IMR-90 (cell line): ENCODE data around the gene ANKRD44. TPM values are rescaled to one million over a fixed set of nuclear protein-coding genes. Genes with fewer than 3 reads are reported as not detected.

Experiments
- ATAC-seq: fragments of 200-7000 bp; cut with Tn5 transposase; 2 replicates; pipeline ENCODE4 v1.9.1; 2020; ENCODE audit warnings: low read depth, mild to moderate bottlenecking, moderate library complexity
- BruUV-seq: library from RNA; stranded (reverse); fragments of 400-500 nt; replicated peaks from 2 replicates; lab custom pipeline; 2021; lab: Mats Ljungman, UMichigan
- CTCF ChIA-PET: fragments of 300-600 bp; formaldehyde crosslinking; extraction: SDS; loops from one replicate; lab custom pipeline; 2021; ENCODE audit warnings: antibody characterized with exemption; lab: Yijun Ruan, JAX
- POLR2A ChIA-PET: fragments of 300-600 bp; sonication (Branson Sonifier 250); formaldehyde crosslinking; loops from one replicate; lab custom pipeline; 2022; ENCODE audit warnings: antibody characterized with exemption; ENCODE audit not compliant: unreplicated experiment; lab: Charles Lee
- DNase-seq: peaks from one replicate; pipeline ENCODE4 v3.0.0; 2013
- H2AFZ ChIP-seq: replicated peaks from 2 replicates; pipeline ENCODE3; 2013; ENCODE audit warnings: low read length, mild to moderate bottlenecking; ENCODE audit not compliant: poor library complexity
- H2AK5ac ChIP-seq: 2 replicates; pipeline ENCODE4 v1.6.1; 2013; ENCODE audit warnings: low read depth, low read length, inconsistent platforms
- H2AK9ac ChIP-seq: replicated peaks from 2 replicates; pipeline ENCODE3; 2013; ENCODE audit warnings: mild to moderate bottlenecking, low read depth, low read length, moderate library complexity; ENCODE audit not compliant: poor library complexity
- H2BK120ac ChIP-seq: 2 replicates; pipeline ENCODE4 v1.6.1; 2013; ENCODE audit warnings: low read depth, low read length, inconsistent platforms
- H2BK15ac ChIP-seq: 3 replicates; pipeline ENCODE4 v1.6.1; 2013; ENCODE audit warnings: low read depth, low read length, inconsistent platforms
- H2BK20ac ChIP-seq: 2 replicates; pipeline ENCODE4 v1.6.1; 2013; ENCODE audit warnings: low read depth, mild to moderate bottlenecking, inconsistent platforms, low read length, moderate library complexity
- H2BK5ac ChIP-seq: 2 replicates; pipeline ENCODE4 v1.6.1; 2013; ENCODE audit warnings: mild to moderate bottlenecking, low read depth, low read length, inconsistent platforms; ENCODE audit not compliant: poor library complexity, severe bottlenecking
- H3K14ac ChIP-seq: replicated peaks from 2 replicates; pipeline ENCODE4 v1.6.1; 2013; ENCODE audit warnings: low read depth, low read length, inconsistent platforms
- H3K18ac ChIP-seq: 2 replicates; pipeline ENCODE4 v1.6.1; 2013; ENCODE audit warnings: low read depth, low read length, control low read depth
- H3K23ac ChIP-seq: 2 replicates; pipeline ENCODE4 v1.6.1; 2013; ENCODE audit warnings: low read depth, low read length, inconsistent platforms
- H3K27ac ChIP-seq: 2 replicates; pipeline ENCODE4 v1.5.1; 2013; ENCODE audit warnings: mild to moderate bottlenecking, control low read depth, low read length; ENCODE audit not compliant: insufficient read depth
- H3K27me3 ChIP-seq: 2 replicates; pipeline ENCODE4 v1.6.1; 2013; ENCODE audit warnings: low read length; ENCODE audit not compliant: control insufficient read depth, insufficient read depth
- H3K36me3 ChIP-seq: 2 replicates; pipeline ENCODE4 v1.6.1; 2013; ENCODE audit warnings: low read length, mixed read lengths; ENCODE audit not compliant: control insufficient read depth, insufficient read depth
- H3K4ac ChIP-seq: 2 replicates; pipeline ENCODE4 v1.6.1; 2013; ENCODE audit warnings: low read depth, low read length, inconsistent platforms
- H3K4me1 ChIP-seq: 2 replicates; pipeline ENCODE4 v1.6.1; 2013; ENCODE audit warnings: low read length, mixed read lengths; ENCODE audit not compliant: control insufficient read depth, insufficient read depth
- H3K4me2 ChIP-seq: 2 replicates; pipeline ENCODE4 v1.6.1; 2013; ENCODE audit warnings: low read depth, mild to moderate bottlenecking, control low read depth, low read length, moderate library complexity
- H3K4me3 ChIP-seq: 2 replicates; pipeline ENCODE4 v1.5.1; 2013; ENCODE audit warnings: low read depth, mild to moderate bottlenecking, control low read depth, low read length, moderate library complexity; ENCODE audit not compliant: insufficient read depth
- H3K56ac ChIP-seq: 2 replicates; pipeline ENCODE4 v1.6.1; 2013; ENCODE audit warnings: low read length, inconsistent platforms; ENCODE audit not compliant: insufficient read depth; ENCODE audit errors: extremely low read depth
- H3K79me1 ChIP-seq, 2 experiments: 2 replicates each; pipeline ENCODE4 v1.6.1; 2013; ENCODE audit warnings: low read length in 2 of 2, inconsistent platforms in 1 of 2, low read depth in 1 of 2
- H3K9ac ChIP-seq: 2 replicates; pipeline ENCODE4 v1.6.1; 2013; ENCODE audit warnings: low read depth, low read length, control low read depth
- H3K9me1 ChIP-seq: 2 replicates; pipeline ENCODE4 v1.6.1; 2013; ENCODE audit warnings: low read length, inconsistent platforms; ENCODE audit not compliant: insufficient read depth
- H3K9me3 ChIP-seq: 2 replicates; pipeline ENCODE4 v1.6.1; 2013; ENCODE audit warnings: low read length; ENCODE audit not compliant: control insufficient read depth, insufficient read depth
- H4K20me1 ChIP-seq: 2 replicates; pipeline ENCODE4 v1.6.1; 2013; ENCODE audit warnings: low read length, inconsistent platforms; ENCODE audit not compliant: insufficient read depth
- H4K5ac ChIP-seq: 2 replicates; pipeline ENCODE4 v1.6.1; 2013; ENCODE audit warnings: mild to moderate bottlenecking, low read depth, low read length, control low read depth
- H4K8ac ChIP-seq, 2 experiments: 2 replicates each; pipeline ENCODE4 v1.6.1; 2013; ENCODE audit warnings: low read depth in 2 of 2, low read length in 2 of 2, control low read depth in 1 of 2, inconsistent platforms in 1 of 2
- H4K91ac ChIP-seq: 2 replicates; pipeline ENCODE4 v1.6.1; 2013; ENCODE audit warnings: low read depth, low read length, inconsistent platforms; ENCODE audit not compliant: insufficient read depth
- BHLHE40 ChIP-seq: fragments of 150-350 bp; IDR thresholded peaks from 2 replicates; pipeline ENCODE4 v1.6.1; 2016; ENCODE audit warnings: mild to moderate bottlenecking, low read depth, low read length
- CEBPB ChIP-seq: IDR thresholded peaks from 2 replicates; pipeline ENCODE4 v1.6.1; 2012; ENCODE audit warnings: low read depth, low read length, improper control_type of control experiment
- CTCF ChIP-seq: conservative IDR thresholded peaks from 2 replicates; pipeline ENCODE4 v1.5.1; 2012; ENCODE audit warnings: mild to moderate bottlenecking, low read depth, low read length, improper control_type of control experiment
- ELK1 ChIP-seq: fragments of 150-350 bp; IDR thresholded peaks from 2 replicates; pipeline ENCODE4 v1.6.1; 2016; ENCODE audit warnings: low read depth, mild to moderate bottlenecking, low read length, moderate library complexity, borderline replicate concordance
- FOS ChIP-seq: fragments of 150-350 bp; IDR thresholded peaks from 2 replicates; pipeline ENCODE4 v1.6.1; 2016; ENCODE audit warnings: low read depth, low read length
- MAZ ChIP-seq: IDR thresholded peaks from 2 replicates; pipeline ENCODE4 v1.6.1; 2012; ENCODE audit warnings: low read depth, mild to moderate bottlenecking, low read length, improper control_type of control experiment, moderate library complexity, borderline replicate concordance
- MXI1 ChIP-seq: IDR thresholded peaks from 2 replicates; pipeline ENCODE4 v1.6.1; 2012; ENCODE audit warnings: low read depth, mild to moderate bottlenecking, low read length, moderate library complexity, borderline replicate concordance
- POLR2A ChIP-seq: IDR thresholded peaks from 2 replicates; pipeline ENCODE4 v1.6.1; 2012; ENCODE audit warnings: mild to moderate bottlenecking, low read depth, low read length
- RAD21 ChIP-seq: IDR thresholded peaks from 2 replicates; pipeline ENCODE4 v1.6.1; 2012; ENCODE audit warnings: low read length, improper control_type of control experiment
- RFX5 ChIP-seq: IDR thresholded peaks from 2 replicates; pipeline ENCODE4 v1.8.0; 2012; ENCODE audit warnings: low read depth, mild to moderate bottlenecking, low read length, moderate library complexity
- SMC3 ChIP-seq: fragments of 150-350 bp; IDR thresholded peaks from 2 replicates; pipeline ENCODE4 v1.6.1; 2016; ENCODE audit warnings: low read depth, mild to moderate bottlenecking, antibody characterized with exemption, low read length, moderate library complexity
- USF2 ChIP-seq: fragments of 150-350 bp; IDR thresholded peaks from 2 replicates; pipeline ENCODE4 v1.6.1; 2017; ENCODE audit warnings: mild to moderate bottlenecking, antibody characterized with exemption, low read length, low read depth
- WGBS, 2 experiments: methylation state at CpG; one replicate each; pipeline versions ENCODE4 v1.1.5 to v1.1.7; 2013; ENCODE audit warnings: missing lambda C conversion rate in 2 of 2; ENCODE audit not compliant: insufficient read length in 1 of 2; ENCODE audit errors: extremely low coverage in 2 of 2; 5-methylcytosine and 5-hydroxymethylcytosine counted together
- dilution Hi-C: fragments of 300-500 bp; cut with HindIII; formaldehyde crosslinking; loops from one replicate; pipeline ENCODE4 v1.14.3; 2018; ENCODE audit warnings: low sequenced_read_pairs; ENCODE audit not compliant: unreplicated experiment
- in situ Hi-C: fragments of 300-500 bp; cut with MboI; formaldehyde crosslinking; loops from 3 replicates; pipeline ENCODE4 v1.14.3; 2019; ENCODE audit warnings: low sequenced_read_pairs, inconsistent platforms, mixed read lengths
- intact Hi-C: fragments of 100-400 bp; cut with micrococcal nuclease; formaldehyde crosslinking; loops from 2 replicates; pipeline ENCODE4 v1.10.0; 2022
- polyA plus RNA-seq, 3 experiments: library from polyadenylated mRNA; depleted of rRNA; stranded (reverse); fragments of >200 nt; gene quantifications; 2 replicates each; pipeline ENCODE4 v1.2.3, GENCODE V29; 2012; ENCODE audit warnings: low replicate concordance in 1 of 3
- total RNA-seq: library from RNA; depleted of rRNA; stranded (reverse); fragments of >200 nt; gene quantifications from 2 replicates; pipeline ENCODE4 v1.2.3, GENCODE V29; 2012

The ANKRD44 gene
- total and polyA plus RNA-seq, 2 of the 4 experiments (the other 2 are of a cell fraction) = 5.2 to 15.6 TPM

- no peaks in the 10 kb centered on the region for H3K36me3 ChIP-seq
- ChIA-PET CTCF (interaction anchor here (0.6 kb wide), 1 partner anchor 810 kb away, joined by 7 read pairs; no protein-coding TSS in a partner anchor), POLR2A (no interaction called here)
- H3K23ac ChIP-seq = no peak overlapping the region
- no peak overlapping the region for H3K27ac ChIP-seq
- no peak overlapping the region for H3K4me2 ChIP-seq
- TF ChIP-seq RAD21 = no peak
- TF ChIP-seq CEBPB = no peak
- TF ChIP-seq FOS = no peak
- no peak for TF ChIP-seq RFX5
- no peak for TF ChIP-seq BHLHE40
- no peak for TF ChIP-seq SMC3
- no peak for TF ChIP-seq POLR2A
- TF ChIP-seq ELK1 = no peak
- no peak for TF ChIP-seq MAZ
- TF ChIP-seq USF2 = no peak
- no peak for TF ChIP-seq CTCF
- no peak for TF ChIP-seq MXI1
- H2BK20ac ChIP-seq = no peak overlapping the region
- H3K4me3 ChIP-seq = no peak overlapping the region
- no peak overlapping the region for H2AK5ac ChIP-seq
- H3K14ac ChIP-seq = no peak overlapping the region
- H3K79me1 ChIP-seq = no peaks in the 10 kb centered on the region
- H2BK15ac ChIP-seq = no peak overlapping the region
- no peak overlapping the region for H2BK120ac ChIP-seq
- no peak overlapping the region for H4K91ac ChIP-seq
- DNase-seq = no peak
- no peak overlapping the region for H2BK5ac ChIP-seq
- intact Hi-C loops = loop anchor here (10.0 kb wide), 1 partner anchor 309 kb away; the partner anchor contains the start of gene GTF3C3
- H3K9me1 ChIP-seq = no peaks in the 10 kb centered on the region
- H4K5ac ChIP-seq = no peak overlapping the region
- no peak overlapping the region for H3K18ac ChIP-seq
- dilution Hi-C loops = no loop called here
- no peaks in the 10 kb centered on the region for H4K20me1 ChIP-seq
- H3K4ac ChIP-seq = no peak overlapping the region
- H2AFZ ChIP-seq = no peak overlapping the region
- H3K56ac ChIP-seq = no peak overlapping the region
- no peak overlapping the region for H4K8ac ChIP-seq
- in situ Hi-C loops = no loop called here
- peaks cover 7% of the 10 kb centered on the region for H3K4me1 ChIP-seq
- no peak for ATAC-seq
- BruUV-seq = no TSS peak
- H3K27me3 ChIP-seq = no peaks in the 10 kb centered on the region
- H2AK9ac ChIP-seq = no peak overlapping the region
- H3K9me3 ChIP-seq = no peaks in the 10 kb centered on the region
- no peak overlapping the region for H3K9ac ChIP-seq
- no CpG with 5 or more reads among the region's 1 CpG for WGBS, 2 experiments
Observed at GRCh38 chr2:197103363-197103762, 207.2 kb downstream of the ANKRD44 start.
